Measurements from ENCODE around the gene CALML6. TPM values are rescaled to one million over a fixed set of nuclear protein-coding genes. Genes with fewer than 3 reads are reported as not detected.

The CALML6 gene
- total RNA-seq, 1 experiment from 2014 or later, result 1.9 TPM

GRCh38 chr1:1914101-1914970 lies 724 bp upstream of the CALML6 start:
- ChIA-PET CTCF (interaction anchor here (0.5 to 5.7 kb wide), 3 partner anchors 30 to 231 kb away, joined by 3 to 46 read pairs (median 3); no protein-coding TSS in a partner anchor), POLR2A (no interaction called here)
- TF ChIP-seq ZNF416 (CRISPR knock-in tag; IDR thresholded peaks at IDR 0.05) (no peak), ZNF281 (CRISPR knock-in tag; IDR thresholded peaks at IDR 0.05) (no peak), STAT6 (CRISPR knock-in tag; conservative IDR thresholded peaks at IDR 0.05; ENCODE audit: low read depth) (no peak), ZBTB21 (CRISPR knock-in tag; IDR thresholded peaks at IDR 0.05; ENCODE audit: borderline replicate concordance) (no peak), ZNF121 (CRISPR knock-in tag; IDR thresholded peaks at IDR 0.05) (no peak), USF1 (CRISPR knock-in tag; IDR thresholded peaks at IDR 0.05) (no peak), ARID4B (CRISPR knock-in tag; IDR thresholded peaks at IDR 0.05; ENCODE audit: borderline replicate concordance) (no peak), ETV6 (CRISPR knock-in tag; IDR thresholded peaks at IDR 0.05) (no peak), ZNF423 (CRISPR knock-in tag; IDR thresholded peaks at IDR 0.05) (no peak), ZNF512 (CRISPR knock-in tag; IDR thresholded peaks at IDR 0.05; ENCODE audit: borderline replicate concordance) (no peak), MYBL2 (CRISPR knock-in tag; IDR thresholded peaks at IDR 0.05) (no peak), JAZF1 (CRISPR knock-in tag; IDR thresholded peaks at IDR 0.05) (no peak), ELF4 (CRISPR knock-in tag; IDR thresholded peaks at IDR 0.05; ENCODE audit: low read depth) (no peak), GTF2I (CRISPR knock-in tag; conservative IDR thresholded peaks at IDR 0.05) (no peak), USF2 (CRISPR knock-in tag; IDR thresholded peaks at IDR 0.05) (no peak), CREM (CRISPR knock-in tag; IDR thresholded peaks at IDR 0.05) (no peak), TEAD4 (CRISPR knock-in tag; IDR thresholded peaks at IDR 0.05) (no peak)
- Mint-ChIP-seq H3K27me3 (ENCODE audit: low read depth) (no peaks in the 10 kb centered on the region; the same call in 1 of the 2 replicates), H3K4me3 (no peak overlapping the region), H3K27ac (peak overlapping the region; percentile 20; the same call in 1 of the 2 replicates), H3K4me1 (peaks cover 19% of the 10 kb centered on the region), H3K36me3 (no peaks in the 10 kb centered on the region), H3K9me3 (no peaks in the 10 kb centered on the region)
- ATAC-seq, result no peak
- no peak for DNase-seq (ENCODE audit: low spot score)
